WTC11 (cell line): ENCODE data around the gene DBH. TPM values are rescaled to one million over a fixed set of nuclear protein-coding genes. Genes with fewer than 3 reads are reported as not detected.

Source experiments
- ATAC-seq: fragments of 200-7000 bp; cut with Tn5 transposase; 2 replicates; pipeline ENCODE4 v1.10.0; 2021; ENCODE audit warnings: mild to moderate bottlenecking, moderate library complexity
- CTCF ChIA-PET: fragments of 300-600 bp; sonication (Branson Sonifier 250); formaldehyde crosslinking; loops from one replicate; lab custom pipeline; 2021; ENCODE audit warnings: antibody characterized with exemption; lab: Charles Lee
- POLR2A ChIA-PET: fragments of 350-600 bp; sonication (Branson Sonifier 250); formaldehyde crosslinking; loops from one replicate; lab custom pipeline; 2021; ENCODE audit warnings: antibody characterized with exemption; lab: Charles Lee
- DNase-seq: peaks from one replicate; pipeline ENCODE4 v3.0.0; 2021; ENCODE audit warnings: low spot score
- H3K27ac Mint-ChIP-seq: 2 replicates; pipeline ENCODE4 v1.8.0; 2021; ENCODE audit warnings: mixed read lengths
- H3K27me3 Mint-ChIP-seq: 2 replicates; pipeline ENCODE4 v1.8.0; 2021; ENCODE audit warnings: low read depth, mild to moderate bottlenecking, moderate library complexity, mixed read lengths
- H3K36me3 Mint-ChIP-seq: 2 replicates; pipeline ENCODE4 v1.8.0; 2021; ENCODE audit warnings: mixed read lengths
- H3K4me1 Mint-ChIP-seq: 2 replicates; pipeline ENCODE4 v1.8.0; 2022; ENCODE audit warnings: mixed read lengths
- H3K4me3 Mint-ChIP-seq: 2 replicates; pipeline ENCODE4 v1.8.0; 2021; ENCODE audit warnings: mild to moderate bottlenecking, moderate library complexity, mixed read lengths
- H3K9me3 Mint-ChIP-seq: 2 replicates; pipeline ENCODE4 v1.8.0; 2021; ENCODE audit warnings: mixed read lengths
- CREB1 ChIP-seq: sonication (generic); formaldehyde crosslinking; IDR thresholded peaks from 2 replicates; pipeline ENCODE4 v1.8.0; 2023; ENCODE audit warnings: mild to moderate bottlenecking, missing genetic modification reagents
- ESRRA ChIP-seq: sonication (generic); formaldehyde crosslinking; IDR thresholded peaks from 2 replicates; pipeline ENCODE4 v1.8.1; 2022; ENCODE audit warnings: mild to moderate bottlenecking, missing genetic modification reagents, borderline replicate concordance
- FOXP1 ChIP-seq: sonication (generic); formaldehyde crosslinking; IDR thresholded peaks from 2 replicates; pipeline ENCODE4 v1.8.0; 2022; ENCODE audit warnings: missing genetic modification reagents, mild to moderate bottlenecking, moderate library complexity, borderline replicate concordance
- FOXP4 ChIP-seq: sonication (generic); formaldehyde crosslinking; IDR thresholded peaks from 2 replicates; pipeline ENCODE4 v1.8.0; 2022; ENCODE audit warnings: mild to moderate bottlenecking, missing genetic modification reagents
- GRHL2 ChIP-seq: fragments of 250-450 bp; sonication (Bioruptor Pico); IDR thresholded peaks from 2 replicates; pipeline ENCODE4 v1.8.0; 2022; ENCODE audit warnings: mild to moderate bottlenecking, moderate library complexity; ENCODE audit not compliant: insufficient replicate concordance, severe bottlenecking
- KAT7 ChIP-seq: sonication (generic); formaldehyde crosslinking; IDR thresholded peaks from 2 replicates; pipeline ENCODE4 v1.8.1; 2023; ENCODE audit warnings: missing genetic modification reagents, mild to moderate bottlenecking, borderline replicate concordance
- NFE2L1 ChIP-seq: sonication (generic); formaldehyde crosslinking; IDR thresholded peaks from 2 replicates; pipeline ENCODE4 v1.8.1; 2023; ENCODE audit warnings: missing genetic modification reagents
- SMAD3 ChIP-seq: sonication (generic); formaldehyde crosslinking; IDR thresholded peaks from 2 replicates; pipeline ENCODE4 v1.8.0; 2022; ENCODE audit warnings: missing genetic modification reagents, mild to moderate bottlenecking, borderline replicate concordance
- TEAD4 ChIP-seq: sonication (generic); formaldehyde crosslinking; IDR thresholded peaks from 2 replicates; pipeline ENCODE4 v1.8.0; 2022; ENCODE audit warnings: mild to moderate bottlenecking, missing genetic modification reagents
- ZMAT4 ChIP-seq: fragments of 250-450 bp; sonication (Bioruptor Pico); IDR thresholded peaks from 2 replicates; pipeline ENCODE4 v1.9.0; 2021; ENCODE audit warnings: mild to moderate bottlenecking
- ZNF396 ChIP-seq: fragments of 250-450 bp; sonication (Bioruptor Pico); IDR thresholded peaks from 2 replicates; pipeline ENCODE4 v1.8.0; 2021; ENCODE audit warnings: mild to moderate bottlenecking, moderate library complexity, borderline replicate concordance
- ZNF512 ChIP-seq: sonication (generic); formaldehyde crosslinking; IDR thresholded peaks from 2 replicates; pipeline ENCODE4 v1.8.1; 2022; ENCODE audit warnings: missing genetic modification reagents, borderline replicate concordance
- total RNA-seq: library from RNA; stranded (reverse); gene quantifications from 3 replicates; pipeline ENCODE4 v1.2.3, GENCODE V29; 2021
- TF ChIP-seq, protein P1 (sequence below): sonication (generic); formaldehyde crosslinking; IDR thresholded peaks from 2 replicates; pipeline ENCODE4 v1.8.1; 2022; ENCODE audit warnings: low read depth, mild to moderate bottlenecking, moderate library complexity, missing genetic modification reagents, borderline replicate concordance
- TF ChIP-seq, protein P2 (sequence below): sonication (generic); formaldehyde crosslinking; IDR thresholded peaks from 2 replicates; pipeline ENCODE4 v1.8.1; 2023; ENCODE audit warnings: mild to moderate bottlenecking, missing genetic modification reagents, moderate library complexity
- TF ChIP-seq, protein P3 (sequence below): fragments of 250-450 bp; sonication (Bioruptor Pico); IDR thresholded peaks from 2 replicates; pipeline ENCODE4 v2.1.2; 2022; ENCODE audit warnings: mild to moderate bottlenecking, moderate library complexity
- TF ChIP-seq, protein P4 (sequence below): sonication (generic); formaldehyde crosslinking; IDR thresholded peaks from 2 replicates; pipeline ENCODE4 v1.8.0; 2022; ENCODE audit warnings: mild to moderate bottlenecking, missing genetic modification reagents
- TF ChIP-seq, protein P5 (sequence below): sonication (generic); formaldehyde crosslinking; IDR thresholded peaks from 2 replicates; pipeline ENCODE4 v1.8.0; 2023; ENCODE audit warnings: missing genetic modification reagents, mild to moderate bottlenecking, borderline replicate concordance

Gene DBH
- total RNA-seq, 1 experiment from 2014 or later: 0.24 TPM

- H3K36me3 Mint-ChIP-seq: no peaks in the 10 kb centered on the region
- no peaks in the 10 kb centered on the region for H3K27me3 Mint-ChIP-seq
- CTCF ChIA-PET: interaction anchor here (1.5 to 2.7 kb wide), 3 partner anchors 14 to 81 kb away, joined by 3 to 13 read pairs (median 4); no protein-coding TSS in a partner anchor
- DNase-seq (peak; percentile 10), ATAC-seq (no peak)
- TF ChIP-seq, protein P1, sequence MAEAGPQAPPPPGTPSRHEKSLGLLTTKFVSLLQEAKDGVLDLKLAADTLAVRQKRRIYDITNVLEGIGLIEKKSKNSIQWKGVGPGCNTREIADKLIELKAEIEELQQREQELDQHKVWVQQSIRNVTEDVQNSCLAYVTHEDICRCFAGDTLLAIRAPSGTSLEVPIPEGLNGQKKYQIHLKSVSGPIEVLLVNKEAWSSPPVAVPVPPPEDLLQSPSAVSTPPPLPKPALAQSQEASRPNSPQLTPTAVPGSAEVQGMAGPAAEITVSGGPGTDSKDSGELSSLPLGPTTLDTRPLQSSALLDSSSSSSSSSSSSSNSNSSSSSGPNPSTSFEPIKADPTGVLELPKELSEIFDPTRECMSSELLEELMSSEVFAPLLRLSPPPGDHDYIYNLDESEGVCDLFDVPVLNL: no peak
- no peak for TF ChIP-seq ESRRA (CRISPR knock-in tag)
- POLR2A ChIA-PET: no interaction called here
- no peak overlapping the region for H3K4me3 Mint-ChIP-seq
- H3K27ac Mint-ChIP-seq: no peak overlapping the region
- H3K9me3 Mint-ChIP-seq: 0 out of 2 replicates have a peak, but pooled peaks cover 4% of the 10 kb centered on the region
- H3K4me1 Mint-ChIP-seq: peaks cover 4% of the 10 kb centered on the region; the same call in 1 of the 2 replicates
These were observed 64.7 kb downstream of the DBH start for GRCh38 chr9:133700819-133701320.

DNA sequence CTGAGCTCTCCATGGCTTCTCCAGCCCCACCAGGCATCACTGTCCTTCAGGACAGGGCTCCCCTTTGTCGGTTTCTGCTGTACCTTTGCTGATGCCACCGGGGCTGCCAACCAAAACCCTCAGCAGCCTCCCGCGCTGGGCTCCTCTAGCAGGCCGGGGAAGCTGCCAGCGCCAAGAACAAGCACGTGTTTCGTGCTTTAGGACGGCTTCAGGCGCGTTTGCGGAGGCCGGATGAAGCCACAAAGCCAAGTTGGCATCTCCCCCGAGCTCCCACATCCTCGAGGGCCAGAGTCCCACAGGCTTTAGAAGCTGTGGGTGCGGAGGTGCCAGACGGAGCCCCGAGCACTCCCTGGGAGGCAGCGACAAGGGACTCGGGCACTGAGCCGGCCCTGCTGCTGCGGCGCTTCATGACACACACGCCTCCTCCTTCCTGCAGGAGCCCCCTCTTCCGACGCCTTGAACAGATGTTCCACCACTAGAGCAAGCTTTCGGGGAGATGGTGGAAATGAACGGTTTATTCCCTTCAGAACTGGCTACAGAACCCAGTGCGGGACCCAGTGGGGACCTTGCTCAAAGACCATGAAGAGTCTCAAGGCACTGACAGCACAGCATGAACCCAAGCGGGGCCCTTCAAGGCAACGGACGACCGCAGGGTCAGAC, 65.3 kb downstream of the DBH start:
- H3K27ac Mint-ChIP-seq: 0 out of 2 replicates have a peak overlapping the region, but pooled peaks have one; percentile 23
- CTCF ChIA-PET: interaction anchor here (1.5 to 2.7 kb wide), 4 partner anchors 10 to 81 kb away, joined by 3 to 13 read pairs (median 4); no protein-coding TSS in a partner anchor
- TF ChIP-seq, protein P2, sequence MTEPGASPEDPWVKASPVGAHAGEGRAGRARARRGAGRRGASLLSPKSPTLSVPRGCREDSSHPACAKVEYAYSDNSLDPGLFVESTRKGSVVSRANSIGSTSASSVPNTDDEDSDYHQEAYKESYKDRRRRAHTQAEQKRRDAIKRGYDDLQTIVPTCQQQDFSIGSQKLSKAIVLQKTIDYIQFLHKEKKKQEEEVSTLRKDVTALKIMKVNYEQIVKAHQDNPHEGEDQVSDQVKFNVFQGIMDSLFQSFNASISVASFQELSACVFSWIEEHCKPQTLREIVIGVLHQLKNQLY: no peak
- TF ChIP-seq NFE2L1 (CRISPR knock-in tag) (no peak), SMAD3 (no peak), KAT7 (CRISPR knock-in tag) (no peak), FOXP1 (no peak), ESRRA (CRISPR knock-in tag) (no peak), ZMAT4 (no peak), ZNF512 (no peak), FOXP4 (CRISPR knock-in tag) (no peak), GRHL2 (CRISPR knock-in tag) (no peak), CREB1 (CRISPR knock-in tag) (no peak), TEAD4 (CRISPR knock-in tag) (no peak), ZNF396 (no peak)
- TF ChIP-seq, protein P3, sequence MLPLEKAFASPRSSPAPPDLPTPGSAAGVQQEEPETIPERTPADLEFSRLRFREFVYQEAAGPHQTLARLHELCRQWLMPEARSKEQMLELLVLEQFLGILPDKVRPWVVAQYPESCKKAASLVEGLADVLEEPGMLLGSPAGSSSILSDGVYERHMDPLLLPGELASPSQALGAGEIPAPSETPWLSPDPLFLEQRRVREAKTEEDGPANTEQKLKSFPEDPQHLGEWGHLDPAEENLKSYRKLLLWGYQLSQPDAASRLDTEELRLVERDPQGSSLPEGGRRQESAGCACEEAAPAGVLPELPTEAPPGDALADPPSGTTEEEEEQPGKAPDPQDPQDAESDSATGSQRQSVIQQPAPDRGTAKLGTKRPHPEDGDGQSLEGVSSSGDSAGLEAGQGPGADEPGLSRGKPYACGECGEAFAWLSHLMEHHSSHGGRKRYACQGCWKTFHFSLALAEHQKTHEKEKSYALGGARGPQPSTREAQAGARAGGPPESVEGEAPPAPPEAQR (CRISPR knock-in tag): no peak
- TF ChIP-seq, protein P4, sequence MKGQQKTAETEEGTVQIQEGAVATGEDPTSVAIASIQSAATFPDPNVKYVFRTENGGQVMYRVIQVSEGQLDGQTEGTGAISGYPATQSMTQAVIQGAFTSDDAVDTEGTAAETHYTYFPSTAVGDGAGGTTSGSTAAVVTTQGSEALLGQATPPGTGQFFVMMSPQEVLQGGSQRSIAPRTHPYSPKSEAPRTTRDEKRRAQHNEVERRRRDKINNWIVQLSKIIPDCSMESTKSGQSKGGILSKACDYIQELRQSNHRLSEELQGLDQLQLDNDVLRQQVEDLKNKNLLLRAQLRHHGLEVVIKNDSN (CRISPR knock-in tag): no peak
- TF ChIP-seq, protein P5, sequence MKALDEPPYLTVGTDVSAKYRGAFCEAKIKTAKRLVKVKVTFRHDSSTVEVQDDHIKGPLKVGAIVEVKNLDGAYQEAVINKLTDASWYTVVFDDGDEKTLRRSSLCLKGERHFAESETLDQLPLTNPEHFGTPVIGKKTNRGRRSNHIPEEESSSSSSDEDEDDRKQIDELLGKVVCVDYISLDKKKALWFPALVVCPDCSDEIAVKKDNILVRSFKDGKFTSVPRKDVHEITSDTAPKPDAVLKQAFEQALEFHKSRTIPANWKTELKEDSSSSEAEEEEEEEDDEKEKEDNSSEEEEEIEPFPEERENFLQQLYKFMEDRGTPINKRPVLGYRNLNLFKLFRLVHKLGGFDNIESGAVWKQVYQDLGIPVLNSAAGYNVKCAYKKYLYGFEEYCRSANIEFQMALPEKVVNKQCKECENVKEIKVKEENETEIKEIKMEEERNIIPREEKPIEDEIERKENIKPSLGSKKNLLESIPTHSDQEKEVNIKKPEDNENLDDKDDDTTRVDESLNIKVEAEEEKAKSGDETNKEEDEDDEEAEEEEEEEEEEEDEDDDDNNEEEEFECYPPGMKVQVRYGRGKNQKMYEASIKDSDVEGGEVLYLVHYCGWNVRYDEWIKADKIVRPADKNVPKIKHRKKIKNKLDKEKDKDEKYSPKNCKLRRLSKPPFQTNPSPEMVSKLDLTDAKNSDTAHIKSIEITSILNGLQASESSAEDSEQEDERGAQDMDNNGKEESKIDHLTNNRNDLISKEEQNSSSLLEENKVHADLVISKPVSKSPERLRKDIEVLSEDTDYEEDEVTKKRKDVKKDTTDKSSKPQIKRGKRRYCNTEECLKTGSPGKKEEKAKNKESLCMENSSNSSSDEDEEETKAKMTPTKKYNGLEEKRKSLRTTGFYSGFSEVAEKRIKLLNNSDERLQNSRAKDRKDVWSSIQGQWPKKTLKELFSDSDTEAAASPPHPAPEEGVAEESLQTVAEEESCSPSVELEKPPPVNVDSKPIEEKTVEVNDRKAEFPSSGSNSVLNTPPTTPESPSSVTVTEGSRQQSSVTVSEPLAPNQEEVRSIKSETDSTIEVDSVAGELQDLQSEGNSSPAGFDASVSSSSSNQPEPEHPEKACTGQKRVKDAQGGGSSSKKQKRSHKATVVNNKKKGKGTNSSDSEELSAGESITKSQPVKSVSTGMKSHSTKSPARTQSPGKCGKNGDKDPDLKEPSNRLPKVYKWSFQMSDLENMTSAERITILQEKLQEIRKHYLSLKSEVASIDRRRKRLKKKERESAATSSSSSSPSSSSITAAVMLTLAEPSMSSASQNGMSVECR (CRISPR knock-in tag): no peak

More for the DNA sequence above, 65.3 kb downstream of the DBH start:
- ATAC-seq (no peak), DNase-seq (peak; percentile 6)
- Mint-ChIP-seq H3K27me3 (no peaks in the 10 kb centered on the region), H3K4me3 (no peak overlapping the region), H3K36me3 (no peaks in the 10 kb centered on the region), H3K9me3 (0 out of 2 replicates have a peak, but pooled peaks cover 4% of the 10 kb centered on the region), H3K4me1 (peaks cover 4% of the 10 kb centered on the region; the same call in 1 of the 2 replicates)
- POLR2A ChIA-PET: no interaction called here
